GM12865 (cell line): Measurements from ENCODE around the gene RPA3.
"Not testable (repeated sequence)": the region's sequence is repeated elsewhere in the genome, so short reads cannot be mapped to it uniquely, and the experiment has no call there.

ENCODE experiments used
- DNase-seq: peaks from one replicate; pipeline ENCODE4 v3.0.0; 2010; ENCODE audit warnings: low read depth
- H3K4me3 ChIP-seq: 2 replicates; pipeline ENCODE4 v1.5.1; 2011; ENCODE audit warnings: mild to moderate bottlenecking, low read depth, low read length, control low read depth
- TF ChIP-seq, protein P1 (sequence below): IDR thresholded peaks from 2 replicates; pipeline ENCODE4 v1.5.1; 2011; ENCODE audit warnings: low read length, control low read depth, low read depth, inconsistent platforms; ENCODE audit not compliant: insufficient read depth; ENCODE audit errors: missing control alignments

The RPA3 gene

DNA sequence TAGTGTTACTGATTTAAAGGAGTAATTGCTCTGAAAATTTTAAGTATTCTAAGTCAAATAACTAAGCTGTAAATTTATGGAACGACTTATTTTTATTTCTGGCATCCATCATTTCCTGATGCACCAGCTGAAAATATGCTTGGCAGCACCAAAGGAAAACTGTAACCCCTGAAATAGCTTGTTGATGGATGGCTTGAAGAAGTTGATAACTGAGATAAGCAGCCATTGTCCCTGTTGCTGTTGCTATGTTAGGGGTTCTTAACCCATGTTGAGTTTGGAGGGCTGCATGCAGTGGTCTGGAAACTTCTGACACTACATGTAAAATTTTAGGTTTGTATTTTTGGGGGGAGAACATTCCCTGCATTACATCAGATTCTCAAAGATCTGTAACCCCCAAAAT is 30.6 kb downstream of the RPA3 start:
- H3K4me3 ChIP-seq: no peak overlapping the region
- TF ChIP-seq, protein P1, sequence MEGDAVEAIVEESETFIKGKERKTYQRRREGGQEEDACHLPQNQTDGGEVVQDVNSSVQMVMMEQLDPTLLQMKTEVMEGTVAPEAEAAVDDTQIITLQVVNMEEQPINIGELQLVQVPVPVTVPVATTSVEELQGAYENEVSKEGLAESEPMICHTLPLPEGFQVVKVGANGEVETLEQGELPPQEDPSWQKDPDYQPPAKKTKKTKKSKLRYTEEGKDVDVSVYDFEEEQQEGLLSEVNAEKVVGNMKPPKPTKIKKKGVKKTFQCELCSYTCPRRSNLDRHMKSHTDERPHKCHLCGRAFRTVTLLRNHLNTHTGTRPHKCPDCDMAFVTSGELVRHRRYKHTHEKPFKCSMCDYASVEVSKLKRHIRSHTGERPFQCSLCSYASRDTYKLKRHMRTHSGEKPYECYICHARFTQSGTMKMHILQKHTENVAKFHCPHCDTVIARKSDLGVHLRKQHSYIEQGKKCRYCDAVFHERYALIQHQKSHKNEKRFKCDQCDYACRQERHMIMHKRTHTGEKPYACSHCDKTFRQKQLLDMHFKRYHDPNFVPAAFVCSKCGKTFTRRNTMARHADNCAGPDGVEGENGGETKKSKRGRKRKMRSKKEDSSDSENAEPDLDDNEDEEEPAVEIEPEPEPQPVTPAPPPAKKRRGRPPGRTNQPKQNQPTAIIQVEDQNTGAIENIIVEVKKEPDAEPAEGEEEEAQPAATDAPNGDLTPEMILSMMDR: no peak
- no peak for DNase-seq

- TF ChIP-seq, protein P1: no peak
- DNase-seq: no peak
- no peak overlapping the region for H3K4me3 ChIP-seq
Observed at GRCh38 chr7:7686811-7687508, 31.4 kb downstream of the RPA3 start.

DNA sequence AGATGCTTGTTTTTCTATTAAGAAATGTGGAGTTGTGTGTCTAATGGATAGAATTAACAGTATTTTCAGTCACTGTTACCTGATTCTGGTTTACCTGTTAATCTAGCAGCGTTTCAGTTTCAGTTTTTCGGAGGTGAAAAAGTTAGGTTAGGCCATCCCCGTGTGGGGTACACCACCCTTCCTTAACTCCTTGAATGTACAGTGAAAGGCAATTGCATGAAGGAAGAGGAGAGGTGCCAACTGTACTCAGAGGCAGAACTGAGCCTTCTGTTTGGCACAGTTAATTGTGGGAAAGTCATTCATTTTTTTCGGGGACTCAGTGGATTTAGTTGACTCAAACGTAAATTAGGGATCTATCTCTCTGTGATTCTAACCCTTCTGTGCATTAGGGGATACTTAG is 35.5 kb downstream of the RPA3 start:
- TF ChIP-seq, protein P1: no peak
- DNase-seq: no peak
- no peak overlapping the region for H3K4me3 ChIP-seq

- H3K4me3 ChIP-seq: no peak overlapping the region
- DNase-seq: no peak
- TF ChIP-seq, protein P1: no peak
Observed at GRCh38 chr7:7681936-7682329, 36.5 kb downstream of the RPA3 start.

- DNase-seq: peak; percentile 75
- no peak overlapping the region for H3K4me3 ChIP-seq
- TF ChIP-seq, protein P1: peak; percentile 43
Observed at GRCh38 chr7:7681191-7681935, 37.0 kb downstream of the RPA3 start.

GRCh38 chr7:7679640-7680039 is 38.8 kb downstream of the RPA3 start:
- H3K4me3 ChIP-seq, DNase-seq: not testable (repeated sequence)

GRCh38 chr7:7675686-7676085 is 42.7 kb downstream of the RPA3 start:
- TF ChIP-seq, protein P1: no peak
- H3K4me3 ChIP-seq: no peak overlapping the region
- DNase-seq: no peak
